HFF-Myc (cell line): Measurements from ENCODE around the gene LRRC8D.

Experiments used
- DNase-seq: peaks from one replicate; pipeline ENCODE4 v3.0.0-alpha.2; 2011; ENCODE audit warnings: low read depth; ENCODE audit errors: extremely low read depth
- H3K4me3 ChIP-seq: replicated peaks from 2 replicates; pipeline ENCODE4 v1.5.1; 2011; ENCODE audit warnings: low read depth, mild to moderate bottlenecking, control low read depth, low read length
- TF ChIP-seq, protein P1 (sequence below): IDR thresholded peaks from 2 replicates; pipeline ENCODE4 v1.5.1; 2012; ENCODE audit warnings: mild to moderate bottlenecking, low read depth, low read length, control low read depth; ENCODE audit errors: missing control alignments

LRRC8D gene

DNA sequence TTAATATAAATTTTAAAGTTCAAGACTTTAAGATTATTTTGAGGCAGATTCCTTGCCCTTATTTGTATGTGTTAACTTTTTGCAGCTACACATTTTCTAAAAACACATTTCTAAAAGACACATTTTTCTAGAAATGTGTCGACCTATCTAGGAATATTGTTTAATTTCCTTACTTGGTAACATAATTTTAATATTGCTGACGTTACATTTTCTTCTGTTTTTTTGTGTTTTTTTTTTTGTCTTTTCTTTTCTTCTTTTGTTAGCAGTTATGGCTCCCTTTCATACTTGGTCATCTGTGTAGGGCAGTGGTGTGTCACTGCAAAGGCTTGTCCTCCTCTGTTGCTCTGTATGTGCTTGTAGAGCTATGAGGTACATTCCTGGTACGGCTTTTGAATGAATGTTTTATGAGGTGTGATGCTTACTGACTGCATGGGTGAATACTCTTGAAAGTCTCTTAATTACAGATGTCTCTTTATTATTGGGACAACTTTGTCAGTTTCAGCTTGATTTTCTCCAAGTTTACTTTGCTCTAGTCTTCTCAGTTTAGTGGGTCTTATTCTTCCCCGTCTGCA lies 30.1 kb downstream of the LRRC8D start:
- TF ChIP-seq, protein P1, sequence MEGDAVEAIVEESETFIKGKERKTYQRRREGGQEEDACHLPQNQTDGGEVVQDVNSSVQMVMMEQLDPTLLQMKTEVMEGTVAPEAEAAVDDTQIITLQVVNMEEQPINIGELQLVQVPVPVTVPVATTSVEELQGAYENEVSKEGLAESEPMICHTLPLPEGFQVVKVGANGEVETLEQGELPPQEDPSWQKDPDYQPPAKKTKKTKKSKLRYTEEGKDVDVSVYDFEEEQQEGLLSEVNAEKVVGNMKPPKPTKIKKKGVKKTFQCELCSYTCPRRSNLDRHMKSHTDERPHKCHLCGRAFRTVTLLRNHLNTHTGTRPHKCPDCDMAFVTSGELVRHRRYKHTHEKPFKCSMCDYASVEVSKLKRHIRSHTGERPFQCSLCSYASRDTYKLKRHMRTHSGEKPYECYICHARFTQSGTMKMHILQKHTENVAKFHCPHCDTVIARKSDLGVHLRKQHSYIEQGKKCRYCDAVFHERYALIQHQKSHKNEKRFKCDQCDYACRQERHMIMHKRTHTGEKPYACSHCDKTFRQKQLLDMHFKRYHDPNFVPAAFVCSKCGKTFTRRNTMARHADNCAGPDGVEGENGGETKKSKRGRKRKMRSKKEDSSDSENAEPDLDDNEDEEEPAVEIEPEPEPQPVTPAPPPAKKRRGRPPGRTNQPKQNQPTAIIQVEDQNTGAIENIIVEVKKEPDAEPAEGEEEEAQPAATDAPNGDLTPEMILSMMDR, result no peak
- no peak overlapping the region for H3K4me3 ChIP-seq
- no peak for DNase-seq

DNA sequence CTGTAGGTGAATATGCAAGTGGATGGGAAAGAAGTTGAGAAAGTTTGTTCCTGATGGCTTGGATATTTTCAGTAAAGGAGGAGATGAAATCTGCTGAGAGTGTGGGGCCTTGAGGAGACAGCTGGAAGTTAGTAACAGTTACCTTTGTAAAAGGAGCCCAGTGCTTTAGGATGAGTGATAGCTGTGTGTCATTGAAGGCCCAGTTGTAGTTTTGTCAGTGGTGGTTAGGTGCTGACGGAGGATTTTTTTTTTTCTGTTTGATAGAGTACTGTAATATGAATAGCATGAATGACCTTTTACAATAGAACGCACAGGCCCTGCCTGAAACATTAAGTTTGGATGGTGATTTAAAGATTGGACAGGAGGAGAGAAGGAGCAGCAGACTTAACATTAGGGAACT lies 33.3 kb downstream of the LRRC8D start:
- TF ChIP-seq, protein P1, result no peak
- H3K4me3 ChIP-seq, result no peak overlapping the region

DNA sequence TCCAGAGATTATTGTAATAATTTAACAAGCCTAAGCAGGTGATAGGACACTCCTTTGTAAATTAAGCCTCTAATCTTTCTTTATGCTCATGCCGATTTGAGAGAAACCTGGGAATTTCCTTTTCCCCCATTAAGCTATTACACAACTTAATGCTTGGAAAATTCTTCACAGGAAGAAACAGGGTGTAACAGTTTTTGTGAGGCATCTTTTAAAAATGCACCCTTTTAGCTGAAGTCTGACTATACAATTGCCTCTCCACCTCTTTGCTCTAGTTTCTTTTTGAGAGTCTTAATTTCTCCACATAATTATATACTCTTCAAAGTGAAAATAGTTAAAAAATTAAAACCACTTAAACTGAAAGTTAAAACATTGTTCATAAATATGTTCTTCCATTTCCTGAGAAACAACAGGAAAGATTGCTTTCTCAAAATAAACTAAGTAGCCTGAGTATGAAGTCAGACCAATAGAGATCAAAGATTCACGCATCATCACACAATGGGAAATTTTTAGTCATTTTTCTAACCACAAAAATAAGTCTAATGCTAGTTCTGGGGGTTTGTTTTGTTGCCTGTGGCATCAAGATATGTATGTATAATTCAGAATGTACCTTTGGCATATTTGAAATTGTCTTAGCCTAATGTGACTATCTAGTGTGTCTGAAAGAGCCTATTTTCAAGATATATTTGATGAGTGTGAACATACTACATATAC lies 34.7 kb downstream of the LRRC8D start:
- no peak for DNase-seq
- TF ChIP-seq, protein P1, result no peak
- H3K4me3 ChIP-seq, result no peak overlapping the region

More for the DNA sequence above, 33.3 kb downstream of the LRRC8D start:
- no peak for DNase-seq

DNA sequence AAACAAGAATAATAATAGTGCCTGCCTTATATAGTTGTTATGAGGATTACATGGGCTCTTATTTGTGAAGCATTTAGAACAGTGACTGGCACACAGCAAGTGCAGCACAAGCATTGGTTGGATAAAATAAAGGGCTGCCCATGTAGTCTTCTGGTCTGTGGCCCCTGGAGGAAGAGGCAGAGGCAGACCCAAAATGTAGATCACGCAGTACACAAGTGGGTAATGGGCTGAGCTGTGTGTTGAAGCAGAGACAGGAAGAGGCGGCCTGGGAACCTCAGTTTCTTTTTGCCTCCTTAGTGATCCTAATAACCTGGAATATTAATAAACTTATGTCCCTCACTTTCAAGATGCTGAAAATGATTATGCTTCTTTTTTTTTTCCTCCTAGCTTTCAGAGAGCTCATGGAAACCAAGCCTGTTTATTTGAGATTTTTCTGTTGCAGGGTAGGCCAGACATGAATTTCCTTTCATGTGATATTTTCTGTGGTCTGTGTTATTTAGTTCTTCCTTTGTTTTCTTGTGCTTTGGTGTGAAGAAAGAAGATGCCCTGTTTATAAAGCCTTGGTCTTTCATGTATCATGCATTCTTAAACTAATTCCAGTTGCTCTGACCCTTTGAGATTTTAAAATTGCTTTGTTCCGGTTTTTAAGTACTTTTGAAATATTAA lies 42.5 kb downstream of the LRRC8D start:
- no peak overlapping the region for H3K4me3 ChIP-seq
- DNase-seq, result no peak
- TF ChIP-seq, protein P1, result no peak

DNA sequence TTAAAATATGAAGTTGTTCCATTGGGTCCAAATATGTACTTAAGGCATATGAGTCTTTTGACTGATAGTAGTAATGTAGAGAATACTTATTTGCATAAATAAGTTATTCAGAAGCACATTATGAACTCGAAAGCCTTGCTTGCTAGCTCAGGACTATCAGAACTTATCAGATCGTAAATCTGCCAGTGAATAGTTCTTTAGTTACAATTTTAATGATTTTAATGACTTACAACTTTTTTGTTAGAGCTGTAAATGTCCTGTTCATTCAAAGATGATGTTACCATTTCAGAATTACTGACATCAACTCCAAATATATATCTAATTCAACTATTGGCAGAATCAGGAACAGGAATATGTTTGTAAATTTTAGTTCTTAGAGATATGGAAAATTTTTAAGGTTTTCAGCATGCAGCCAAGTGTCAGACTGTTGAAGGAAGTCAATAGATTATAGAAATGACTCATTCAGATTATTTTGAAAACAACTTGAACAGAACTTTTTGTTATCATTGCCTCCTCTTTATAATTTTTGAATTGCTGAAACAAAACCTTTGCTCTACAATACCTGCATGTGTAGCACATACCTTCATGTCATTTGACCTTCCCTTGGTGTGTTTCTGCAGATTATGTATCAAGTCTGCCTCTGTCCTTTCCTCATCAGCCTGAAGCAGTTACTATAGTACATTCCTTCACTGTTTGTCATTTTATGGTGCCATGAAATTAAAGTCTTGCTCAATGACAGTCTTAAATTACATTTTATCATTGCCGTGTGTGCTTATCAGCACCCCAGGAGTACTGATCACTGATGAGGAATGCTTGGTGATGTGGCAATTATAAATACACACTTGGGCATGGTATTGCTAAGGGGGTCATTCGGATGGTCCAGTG lies 44.9 kb downstream of the LRRC8D start:
- TF ChIP-seq, protein P1, result no peak
- DNase-seq, result no peak
- no peak overlapping the region for H3K4me3 ChIP-seq

DNA sequence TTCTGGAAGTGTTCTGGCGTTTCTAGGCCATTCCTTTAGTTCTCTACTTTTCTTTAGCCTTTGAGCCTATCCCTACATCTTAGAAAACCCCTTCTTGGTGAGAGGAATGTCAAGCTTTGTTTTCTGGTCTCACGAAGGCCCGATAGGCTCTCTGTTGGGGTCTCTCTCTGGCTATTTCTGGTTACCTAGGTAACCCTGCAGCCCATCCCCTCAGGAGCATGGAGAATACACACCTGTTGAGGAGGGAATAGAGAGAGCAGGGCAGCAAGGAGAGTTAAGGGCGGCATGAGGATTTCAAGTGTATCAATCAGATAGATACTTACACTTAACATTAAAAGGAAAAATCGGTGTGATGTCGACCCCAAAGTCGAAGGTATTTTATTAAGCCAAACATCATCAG lies 45.7 kb downstream of the LRRC8D start:
- TF ChIP-seq, protein P1, result no peak
- no peak overlapping the region for H3K4me3 ChIP-seq
- DNase-seq, result no peak
